ENCODE measurements around the gene CDKN1B. TPM values are rescaled to one million over a fixed set of nuclear protein-coding genes. Genes with fewer than 3 reads are reported as not detected.

The CDKN1B gene
- total and polyA plus RNA-seq, 2 of the 13 experiments (the other 11 are each of a cell fraction or from before 2014, with no cell fraction given) = 20.1 to 37.2 TPM

DNA sequence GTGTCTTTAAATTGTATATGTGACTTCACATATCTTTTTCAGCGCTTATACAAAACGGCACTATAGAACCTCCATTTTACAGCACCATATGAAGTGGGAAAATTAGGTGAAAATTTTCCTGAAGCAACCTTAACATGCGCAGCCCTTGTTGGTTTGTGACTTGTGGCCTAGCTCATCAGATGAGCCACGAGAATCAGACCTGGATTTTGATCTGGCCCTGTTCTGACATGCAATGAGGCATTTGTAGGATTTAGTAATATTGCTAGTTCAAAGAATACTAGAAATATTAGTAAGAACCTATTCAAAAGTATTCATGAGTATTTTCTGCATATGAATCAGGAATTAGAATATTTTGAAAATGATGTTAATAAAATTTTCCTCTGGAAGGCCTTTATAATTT lies 2.9 kb downstream of the CDKN1B start (continued):
- TF ChIP-seq ZNF230 (CRISPR knock-in tag; IDR thresholded peaks at IDR 0.05) = no peak
- TF ChIP-seq, protein P1, sequence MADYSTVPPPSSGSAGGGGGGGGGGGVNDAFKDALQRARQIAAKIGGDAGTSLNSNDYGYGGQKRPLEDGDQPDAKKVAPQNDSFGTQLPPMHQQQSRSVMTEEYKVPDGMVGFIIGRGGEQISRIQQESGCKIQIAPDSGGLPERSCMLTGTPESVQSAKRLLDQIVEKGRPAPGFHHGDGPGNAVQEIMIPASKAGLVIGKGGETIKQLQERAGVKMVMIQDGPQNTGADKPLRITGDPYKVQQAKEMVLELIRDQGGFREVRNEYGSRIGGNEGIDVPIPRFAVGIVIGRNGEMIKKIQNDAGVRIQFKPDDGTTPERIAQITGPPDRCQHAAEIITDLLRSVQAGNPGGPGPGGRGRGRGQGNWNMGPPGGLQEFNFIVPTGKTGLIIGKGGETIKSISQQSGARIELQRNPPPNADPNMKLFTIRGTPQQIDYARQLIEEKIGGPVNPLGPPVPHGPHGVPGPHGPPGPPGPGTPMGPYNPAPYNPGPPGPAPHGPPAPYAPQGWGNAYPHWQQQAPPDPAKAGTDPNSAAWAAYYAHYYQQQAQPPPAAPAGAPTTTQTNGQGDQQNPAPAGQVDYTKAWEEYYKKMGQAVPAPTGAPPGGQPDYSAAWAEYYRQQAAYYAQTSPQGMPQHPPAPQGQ (CRISPR knock-in tag; IDR thresholded peaks at IDR 0.05; ENCODE audit: borderline replicate concordance) = no peak

- WGBS (ENCODE audit: low lambda C conversion rate) = 44% methylated on average over 4 of the region's 4 CpGs
- Histone ChIP-seq H3K9me3 (ENCODE audit: low read length) (no peaks in the 10 kb centered on the region), H3K36me3 (replicated peaks in 1 of 2; ENCODE audit: control insufficient read depth in 1 of 2, insufficient read depth in 2 of 2, low read length in 2 of 2) (0 out of 5 replicates have a peak, but pooled peaks cover 1 to 9% of the 10 kb centered on the region in 2 experiments), H3K27ac (ENCODE audit: extremely low read length, insufficient read depth, low read length) (peak overlapping the region; percentile 39), H3K79me2 (ENCODE audit: insufficient read depth, low read length) (peaks cover 72% of the 10 kb centered on the region), H2AFZ (ENCODE audit: low read length) (no peak overlapping the region), H4K20me1 (ENCODE audit: insufficient read depth, low read length) (peaks cover 15% of the 10 kb centered on the region; the same call in 1 of the 2 replicates), H3K4me2 (ENCODE audit: low read depth, low read length) (peak overlapping the region; percentile 89), H3K4me3 (replicated peaks in 1 of 3; ENCODE audit: insufficient read depth in 1 of 3, low read depth in 2 of 3, low read length in 3 of 3) (peak overlapping the region; percentile 29 to 96 (median 37); a peak in 4 of 6 replicates), H3K4me1 (ENCODE audit: insufficient read depth, low read length) (peaks cover 39% of the 10 kb centered on the region), H3K27me3 (ENCODE audit: control insufficient read depth in 1 of 2, insufficient read depth in 2 of 2, low read length in 2 of 2) (no peaks in the 10 kb centered on the region; a peak in 1 of 5 replicates), H3K9ac (ENCODE audit: insufficient read depth, low read depth, low read length) (peak overlapping the region; percentile 60; the same call in 1 of the 2 replicates)
- ATAC-seq = no peak
- FAIRE-seq = no peak
- TF ChIP-seq, protein P2, sequence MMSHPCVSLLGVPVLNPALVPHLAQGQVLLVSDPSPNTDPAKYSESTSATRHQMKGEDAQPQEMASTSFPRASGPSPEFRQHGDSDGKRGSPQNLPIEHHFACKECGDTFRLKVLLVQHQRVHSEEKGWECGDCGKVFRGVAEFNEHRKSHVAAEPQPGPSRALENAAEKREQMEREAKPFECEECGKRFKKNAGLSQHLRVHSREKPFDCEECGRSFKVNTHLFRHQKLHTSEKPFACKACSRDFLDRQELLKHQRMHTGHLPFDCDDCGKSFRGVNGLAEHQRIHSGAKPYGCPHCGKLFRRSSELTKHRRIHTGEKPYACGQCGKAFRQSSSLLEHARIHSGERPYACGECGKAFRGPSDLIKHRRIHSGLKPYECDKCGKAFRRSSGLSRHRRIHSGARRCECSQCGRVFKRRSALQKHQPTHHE (CRISPR knock-in tag; IDR thresholded peaks at IDR 0.05; ENCODE audit: borderline replicate concordance) = no peak
- TF ChIP-seq WIZ (CRISPR knock-in tag; IDR thresholded peaks at IDR 0.05) (no peak), ZNF232 (CRISPR knock-in tag; IDR thresholded peaks at IDR 0.05; ENCODE audit: borderline replicate concordance) (no peak), ZBTB49 (CRISPR knock-in tag; IDR thresholded peaks at IDR 0.05; ENCODE audit: borderline replicate concordance) (no peak), ZNF484 (CRISPR knock-in tag; IDR thresholded peaks at IDR 0.05; ENCODE audit: borderline replicate concordance, low read depth) (no peak), SAP130 (CRISPR knock-in tag; IDR thresholded peaks at IDR 0.05; ENCODE audit: low read depth) (0 out of 2 replicates have a peak, but pooled peaks have one; percentile 7), POLR2G (IDR thresholded peaks at IDR 0.05; ENCODE audit: low read depth, low read length) (0 out of 2 replicates have a peak, but pooled peaks have one; percentile 42), JUN (CRISPR knock-in tag; IDR thresholded peaks at IDR 0.05) (no peak), KMT2A (CRISPR knock-in tag; IDR thresholded peaks at IDR 0.05) (peak; percentile 20; the same call in 1 of the 2 replicates)
- POLR2A ChIA-PET = interaction anchor here (0.7 kb wide), 1 partner anchor 16 kb away, joined by 3 read pairs; no protein-coding TSS in a partner anchor
- intact Hi-C loops (cut with micrococcal nuclease; ENCODE audit: unreplicated experiment) = no loop called here
- in situ Hi-C loops (cut with HindIII; ENCODE audit: extremely low pct_ligation_motif_present, low pct_unique_long_range_greater_than_20kb) = loop anchor here (25.0 kb wide), 1 partner anchor 633 kb away; no protein-coding TSS in a partner anchor
- CTCF ChIA-PET (ENCODE audit: low intra/inter-chr PET ratio, low total read pairs) = no interaction called here
- DNase-seq (ENCODE audit: low spot score) = no peak
- no TSS peak for BruUV-seq (replicated peaks)
Observed at GRCh38 chr12:12720672-12721161, 3.5 kb downstream of the CDKN1B start.
